Spleen (tissue), 11 donors: ENCODE results near the gene TBPL1. TPM values are rescaled to one million over a fixed set of nuclear protein-coding genes. Genes with fewer than 3 reads are reported as not detected.

ENCODE experiments used
- DNase-seq: peaks from one replicate; pipeline ENCODE4 v3.0.0-alpha.2; 2020
- H3K27ac ChIP-seq, 8 donors: fragments of 200-600 bp; sonication (generic) in 7 of 8; 1 replicate in 4 of 8; 2 replicates in 4 of 8; pipeline versions ENCODE4 v1.5.0 to v1.8.0; 2016 to 2021; ENCODE audit warnings: inconsistent platforms in 4 of 8, mild to moderate bottlenecking in 4 of 8, moderate library complexity in 1 of 8
- H3K27me3 ChIP-seq, 7 donors: fragments of 200-600 bp; sonication (generic) in 6 of 7; replicated peaks in 1 of 7; 1 replicate in 4 of 7; 2 replicates in 3 of 7; pipeline versions ENCODE4 v1.5.0 to v1.8.0; 2016 to 2021; ENCODE audit warnings: inconsistent platforms in 3 of 7, mild to moderate bottlenecking in 1 of 7
- H3K36me3 ChIP-seq, 6 donors: fragments of 200-600 bp; sonication (generic) in 5 of 6; 1 replicate in 4 of 6; 2 replicates in 2 of 6; pipeline versions ENCODE4 v1.5.0 to v1.8.0; 2016 to 2021; ENCODE audit warnings: inconsistent platforms in 2 of 6
- H3K4me1 ChIP-seq, 6 donors: fragments of 200-600 bp; sonication (generic) in 5 of 6; 1 replicate in 3 of 6; 2 replicates in 3 of 6; pipeline versions ENCODE4 v1.5.0 to v1.8.0; 2016 to 2021; ENCODE audit warnings: inconsistent platforms in 3 of 6
- H3K4me3 ChIP-seq, 8 donors: fragments of 200-600 bp; sonication (generic) in 7 of 8; 1 replicate in 4 of 8; 2 replicates in 4 of 8; pipeline versions ENCODE4 v1.5.0 to v1.8.0; 2016 to 2021; ENCODE audit warnings: inconsistent platforms in 4 of 8, mild to moderate bottlenecking in 4 of 8, moderate library complexity in 2 of 8
- H3K9me3 ChIP-seq, 8 donors: fragments of 200-600 bp; sonication (generic) in 7 of 8; 1 replicate in 4 of 8; 2 replicates in 4 of 8; pipeline versions ENCODE4 v1.5.0 to v1.8.0; 2016 to 2021; ENCODE audit warnings: inconsistent platforms in 4 of 8
- CTCF ChIP-seq, 11 experiments: fragments of 200-600 bp in 7 of 11; fragments of 450-650 bp in 4 of 11; sonication (generic) in 4 of 11; IDR thresholded peaks in 8 of 11; conservative IDR thresholded peaks in 3 of 11; 1 replicate in 7 of 11; 2 replicates in 4 of 11; pipeline versions ENCODE4 v1.4.0 to v1.8.0; 2016 to 2021; ENCODE audit warnings: antibody characterized with exemption in 11 of 11, inconsistent platforms in 4 of 11, mild to moderate bottlenecking in 1 of 11
- POLR2A ChIP-seq, 3 donors: fragments of 450-650 bp; IDR thresholded peaks; one replicate each; pipeline ENCODE4 v1.5.1; 2017; ENCODE audit warnings: antibody characterized with exemption in 3 of 3, mild to moderate bottlenecking in 1 of 3
- POLR2AphosphoS5 ChIP-seq, 3 donors: sonication (generic); formaldehyde crosslinking; IDR thresholded peaks; one replicate each; pipeline ENCODE4 v1.5.1; 2017; ENCODE audit warnings: antibody characterized with exemption in 3 of 3
- WGBS, 5 donors: extraction: QIAGEN DNeasy Blood & Tissue Kit in 3 of 5; methylation state at CpG; one replicate each; pipeline versions ENCODE4 v1.1.5 to v1.1.7; 2013 to 2018; 5-methylcytosine and 5-hydroxymethylcytosine counted together
- intact Hi-C: fragments of 100-400 bp; cut with DNase I; formaldehyde crosslinking; loops from one replicate; pipeline ENCODE4 v1.15.0; 2023; ENCODE audit warnings: low total_unique reads
- polyA plus RNA-seq, 3 donors: library from polyadenylated mRNA; stranded (reverse); fragments of 200-250 nt; gene quantifications; one replicate each; pipeline ENCODE4 v1.2.1, GENCODE V29; 2013
- total RNA-seq, 7 donors: library from RNA; depleted of rRNA in 3 of 7; stranded (reverse); fragments of >200 nt in 3 of 7; fragmentation: NEBNext Ultra II Directional in 4 of 7; extraction: Animal tissue kit (Norgen Biotek cat#: 25700) in 4 of 7; gene quantifications; one replicate each; pipeline versions ENCODE4 v1.1.0 to v1.2.1, GENCODE V29; 2016 to 2021
- donor health status: healthy with polysubstance abuse.
- donor health status: DM: no; HTN: no; CAD: no; lungs with moderate emphysema.
- donor health status: DM: no; HTN: no; CAD: no.
- donor health status: Bipolar disorder and iron deficiency.
- donor health status: healthy.
- donor health status: DM: no; HTN: no; CAD: no.
- donor health status: DM: yes; HTN: yes; CAD: no.

TBPL1 gene
- total and polyA plus RNA-seq, 10 donors: 17.0 to 33.3 (median 27.6) TPM

DNA sequence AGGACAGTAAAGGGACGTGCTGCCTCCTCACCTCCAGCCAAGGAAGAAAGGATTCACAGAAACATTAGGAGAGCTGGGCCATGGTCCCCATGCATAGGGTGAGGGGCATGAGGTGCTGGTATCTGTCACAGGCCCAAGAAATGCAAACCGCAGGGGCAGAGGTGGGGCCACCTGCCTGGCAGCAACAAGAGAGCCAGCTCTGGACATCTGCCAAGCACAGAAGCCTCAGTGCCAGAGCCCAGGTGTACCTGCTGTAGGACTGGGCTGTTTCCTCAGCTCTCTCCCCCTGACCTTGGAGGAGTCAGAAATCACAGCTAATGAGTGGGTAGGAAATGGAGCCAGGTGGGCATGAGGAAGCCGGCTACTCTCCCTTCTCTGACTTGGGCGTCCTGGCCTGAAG lies 54.1 kb downstream of the TBPL1 start:
- no peaks in the 10 kb centered on the region for H3K36me3 ChIP-seq
- no peak overlapping the region for H3K4me3 ChIP-seq
- no peak overlapping the region for H3K27ac ChIP-seq
- H3K27me3 ChIP-seq: peaks cover 0 to 10% (median 0%) of the 10 kb centered on the region in 7 donors
- DNase-seq: no peak
- WGBS, 5 donors: 82 to 93% (median 91%) methylated on average over 4 of the region's 4 CpGs
- intact Hi-C loops: no loop called here
- H3K9me3 ChIP-seq: no peaks in the 10 kb centered on the region
- H3K4me1 ChIP-seq: no peaks in the 10 kb centered on the region
- TF ChIP-seq POLR2A (IDR thresholded peaks at IDR 0.05) (no peak), CTCF (IDR thresholded peaks at IDR 0.05 in 8 of 11, conservative IDR thresholded peaks at IDR 0.05 in 3 of 11) (no peak), POLR2AphosphoS5 (IDR thresholded peaks at IDR 0.05) (no peak)

- TF ChIP-seq POLR2AphosphoS5 (IDR thresholded peaks at IDR 0.05): no peak
- TF ChIP-seq POLR2A (IDR thresholded peaks at IDR 0.05): no peak
- TF ChIP-seq CTCF (IDR thresholded peaks at IDR 0.05 in 8 of 11, conservative IDR thresholded peaks at IDR 0.05 in 3 of 11): no peak
- Histone ChIP-seq H3K4me1 (no peaks in the 10 kb centered on the region), H3K9me3 (no peaks in the 10 kb centered on the region), H3K27me3 (no peaks in the 10 kb centered on the region), H3K36me3 (no peaks in the 10 kb centered on the region), H3K4me3 (no peak overlapping the region), H3K27ac (no peak overlapping the region)
- no peak for DNase-seq
- intact Hi-C loops: no loop called here
Observed at GRCh38 chr6:134009876-134010275, 56.9 kb downstream of the TBPL1 start.

- Histone ChIP-seq H3K4me3 (no peak overlapping the region), H3K27ac (no peak overlapping the region), H3K4me1 (no peaks in the 10 kb centered on the region), H3K27me3 (no peaks in the 10 kb centered on the region), H3K9me3 (no peaks in the 10 kb centered on the region), H3K36me3 (no peaks in the 10 kb centered on the region)
- intact Hi-C loops: no loop called here
- no peak for DNase-seq
- no peak for TF ChIP-seq POLR2AphosphoS5 (IDR thresholded peaks at IDR 0.05)
- no peak for TF ChIP-seq POLR2A (IDR thresholded peaks at IDR 0.05)
- TF ChIP-seq CTCF (IDR thresholded peaks at IDR 0.05 in 8 of 11, conservative IDR thresholded peaks at IDR 0.05 in 3 of 11): no peak
- 86 to 96% (median 90%) methylated on average over 8 of the region's 8 CpGs for WGBS, 5 donors
Observed at GRCh38 chr6:134010400-134010799, 57.4 kb downstream of the TBPL1 start.

GRCh38 chr6:134010974-134011373 lies 58.0 kb downstream of the TBPL1 start:
- no peak for DNase-seq
- Histone ChIP-seq H3K4me1 (no peaks in the 10 kb centered on the region), H3K27me3 (no peaks in the 10 kb centered on the region), H3K9me3 (no peaks in the 10 kb centered on the region), H3K4me3 (no peak overlapping the region), H3K27ac (no peak overlapping the region), H3K36me3 (no peaks in the 10 kb centered on the region)
- intact Hi-C loops: no loop called here
- TF ChIP-seq CTCF (IDR thresholded peaks at IDR 0.05 in 8 of 11, conservative IDR thresholded peaks at IDR 0.05 in 3 of 11) (no peak), POLR2A (IDR thresholded peaks at IDR 0.05) (no peak), POLR2AphosphoS5 (IDR thresholded peaks at IDR 0.05) (no peak)
- 82 to 96% (median 87%) methylated on average over 2 of the region's 2 CpGs for WGBS, 5 donors
